RWPE1 (cell line): Measurements from ENCODE around the gene SEC14L1.

ENCODE experiments used
- CTCF ChIA-PET: fragments of 350-600 bp; sonication (Branson Sonifier 250); formaldehyde crosslinking; extraction: SDS; loops from one replicate; lab custom pipeline; 2021; lab: Yijun Ruan, JAX
- POLR2A ChIA-PET: fragments of 400-600 bp; formaldehyde crosslinking; extraction: SDS; loops from one replicate; lab custom pipeline; 2020; ENCODE audit warnings: antibody characterized with exemption; ENCODE audit not compliant: low non-redundant PET; lab: Yijun Ruan, JAX
- DNase-seq: peaks from one replicate; pipeline ENCODE4 v3.0.0; 2012; ENCODE audit warnings: low spot score
- H3K27ac ChIP-seq: fragments of 450-650 bp; 2 replicates; pipeline ENCODE4 v1.5.1; 2017
- TF ChIP-seq, protein P1 (sequence below): fragments of 450-650 bp; conservative IDR thresholded peaks from 2 replicates; pipeline ENCODE4 v1.5.1; 2017; ENCODE audit warnings: low read depth, mild to moderate bottlenecking

The SEC14L1 gene

GRCh38 chr17:77164483-77165091 lies 23.8 kb downstream of the SEC14L1 start:
- TF ChIP-seq, protein P1, sequence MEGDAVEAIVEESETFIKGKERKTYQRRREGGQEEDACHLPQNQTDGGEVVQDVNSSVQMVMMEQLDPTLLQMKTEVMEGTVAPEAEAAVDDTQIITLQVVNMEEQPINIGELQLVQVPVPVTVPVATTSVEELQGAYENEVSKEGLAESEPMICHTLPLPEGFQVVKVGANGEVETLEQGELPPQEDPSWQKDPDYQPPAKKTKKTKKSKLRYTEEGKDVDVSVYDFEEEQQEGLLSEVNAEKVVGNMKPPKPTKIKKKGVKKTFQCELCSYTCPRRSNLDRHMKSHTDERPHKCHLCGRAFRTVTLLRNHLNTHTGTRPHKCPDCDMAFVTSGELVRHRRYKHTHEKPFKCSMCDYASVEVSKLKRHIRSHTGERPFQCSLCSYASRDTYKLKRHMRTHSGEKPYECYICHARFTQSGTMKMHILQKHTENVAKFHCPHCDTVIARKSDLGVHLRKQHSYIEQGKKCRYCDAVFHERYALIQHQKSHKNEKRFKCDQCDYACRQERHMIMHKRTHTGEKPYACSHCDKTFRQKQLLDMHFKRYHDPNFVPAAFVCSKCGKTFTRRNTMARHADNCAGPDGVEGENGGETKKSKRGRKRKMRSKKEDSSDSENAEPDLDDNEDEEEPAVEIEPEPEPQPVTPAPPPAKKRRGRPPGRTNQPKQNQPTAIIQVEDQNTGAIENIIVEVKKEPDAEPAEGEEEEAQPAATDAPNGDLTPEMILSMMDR, result no peak
- POLR2A ChIA-PET, result no interaction called here
- CTCF ChIA-PET, result no interaction called here
- H3K27ac ChIP-seq, result peak overlapping the region; percentile 22
- DNase-seq, result no peak

GRCh38 chr17:77165577-77165976 lies 24.8 kb downstream of the SEC14L1 start:
- POLR2A ChIA-PET, result no interaction called here
- TF ChIP-seq, protein P1, result no peak
- CTCF ChIA-PET, result no interaction called here
- no peak overlapping the region for H3K27ac ChIP-seq
- no peak for DNase-seq

GRCh38 chr17:77167472-77168306 lies 26.9 kb downstream of the SEC14L1 start:
- no peak overlapping the region for H3K27ac ChIP-seq
- POLR2A ChIA-PET, result no interaction called here
- TF ChIP-seq, protein P1, result no peak
- no peak for DNase-seq
- CTCF ChIA-PET, result interaction anchor here (0.6 to 0.9 kb wide), 2 partner anchors 10 to 320 kb away, joined by 3 to 6 read pairs; no protein-coding TSS in a partner anchor

DNA sequence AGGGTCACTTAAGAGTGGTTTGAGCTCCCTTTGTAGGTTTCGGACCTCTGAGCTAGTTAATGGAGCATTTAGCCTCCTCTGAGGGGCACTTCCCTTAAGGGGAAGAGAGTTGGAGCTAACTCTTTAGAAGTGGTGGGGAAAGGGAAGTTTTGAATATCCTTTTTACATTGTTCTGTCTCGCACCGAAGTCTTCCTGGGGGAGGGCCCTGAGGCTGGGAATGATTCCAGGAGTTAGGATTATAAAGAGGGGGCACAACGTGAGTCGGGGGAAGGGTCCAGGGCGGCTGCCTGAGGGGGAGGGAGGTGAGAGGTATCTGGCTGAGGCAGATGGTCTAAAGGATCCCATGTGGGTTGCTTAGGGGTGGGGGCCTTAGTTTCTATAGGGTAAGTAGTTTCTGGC lies 32.3 kb downstream of the SEC14L1 start:
- ChIA-PET POLR2A (interaction anchor here (0.8 kb wide), 1 partner anchor 9 kb away, joined by 8 read pairs; no protein-coding TSS in a partner anchor), CTCF (no interaction called here)
- DNase-seq, result no peak
- TF ChIP-seq, protein P1, result no peak
- H3K27ac ChIP-seq, result no peak overlapping the region

GRCh38 chr17:77174928-77175661 lies 34.3 kb downstream of the SEC14L1 start:
- TF ChIP-seq, protein P1, result no peak
- DNase-seq, result no peak
- POLR2A ChIA-PET, result no interaction called here
- H3K27ac ChIP-seq, result no peak overlapping the region
- CTCF ChIA-PET, result no interaction called here
